Endothelial cell of umbilical vein (primary cell): Measurements from ENCODE around the gene NOTCH1. TPM values are rescaled to one million over a fixed set of nuclear protein-coding genes. Genes with fewer than 3 reads are reported as not detected.

Experiments
- BruUV-seq: library from RNA; stranded (reverse); fragments of 400-500 nt; replicated peaks from 2 replicates; lab custom pipeline; 2021; lab: Mats Ljungman, UMichigan
- CTCF ChIA-PET: fragments of 300-600, 350-600 bp; sonication (Branson Sonifier 250); formaldehyde crosslinking; loops from one replicate; lab custom pipeline; 2021; ENCODE audit warnings: antibody characterized with exemption, inconsistent platforms; lab: Charles Lee
- POLR2A ChIA-PET: fragments of 300-600, 350-600 bp; sonication (Branson Sonifier 250); formaldehyde crosslinking; loops from one replicate; lab custom pipeline; 2021; ENCODE audit warnings: antibody characterized with exemption, inconsistent platforms; lab: Charles Lee
- DNase-seq: peaks from one replicate; pipeline ENCODE4 v3.0.0-alpha.2; 2011; ENCODE audit warnings: low read depth, low spot score
- FAIRE-seq: peaks from 2 replicates; lab custom pipeline; 2011; peaks lifted over from hg19 to GRCh38; lab: Jason Lieb, UNC
- H2AFZ ChIP-seq: 2 replicates; pipeline ENCODE4 v1.6.0; 2012; ENCODE audit warnings: low read depth, low read length, control low read depth, inconsistent platforms
- H3K27ac ChIP-seq: 2 replicates; pipeline ENCODE4 v1.5.1; 2011; ENCODE audit warnings: low read depth, mild to moderate bottlenecking, control low read depth, low read length, moderate library complexity; ENCODE audit not compliant: insufficient read depth
- H3K27me3 ChIP-seq, 2 experiments: 2 replicates each; pipeline versions ENCODE4 v1.6.0 to v1.6.1; 2011; ENCODE audit warnings: low read length in 2 of 2, mixed read lengths in 1 of 2; ENCODE audit not compliant: control insufficient read depth in 2 of 2, insufficient read depth in 2 of 2
- H3K36me3 ChIP-seq, 2 experiments: 2 replicates in 1 of 2; 3 replicates in 1 of 2; pipeline ENCODE4 v1.5.1; 2011; ENCODE audit warnings: low read length in 2 of 2, mild to moderate bottlenecking in 1 of 2, moderate library complexity in 1 of 2; ENCODE audit not compliant: control insufficient read depth in 2 of 2, insufficient read depth in 2 of 2; ENCODE audit errors: extremely low read depth in 1 of 2
- H3K4me1 ChIP-seq: 3 replicates; pipeline ENCODE4 v1.5.1; 2011; ENCODE audit warnings: mild to moderate bottlenecking, low read length; ENCODE audit not compliant: control insufficient read depth, insufficient read depth; ENCODE audit errors: extremely low read depth
- H3K4me2 ChIP-seq: 2 replicates; pipeline ENCODE4 v1.6.1; 2011; ENCODE audit warnings: low read length, control low read depth, mixed read lengths; ENCODE audit not compliant: insufficient read depth
- H3K4me3 ChIP-seq, 3 experiments: fragments of 200-600 bp in 1 of 3; sonication (generic), shearing (Covaris generic) in 1 of 3; replicated peaks in 1 of 3; 2 replicates each; pipeline ENCODE4 v1.5.1; 2011 to 2016; ENCODE audit warnings: control low read depth in 3 of 3, low read length in 3 of 3, mild to moderate bottlenecking in 2 of 3, inconsistent platforms in 1 of 3, low read depth in 1 of 3, moderate library complexity in 1 of 3; ENCODE audit not compliant: insufficient read depth in 1 of 3
- H3K79me2 ChIP-seq: 2 replicates; pipeline ENCODE4 v1.6.0; 2012; ENCODE audit warnings: low read length, inconsistent platforms; ENCODE audit not compliant: control insufficient read depth, insufficient read depth
- H3K9ac ChIP-seq: replicated peaks from 2 replicates; pipeline ENCODE3; 2011; ENCODE audit warnings: low read length, control low read depth; ENCODE audit not compliant: insufficient read depth; ENCODE audit errors: extremely low read depth
- H3K9me1 ChIP-seq: replicated peaks from 3 replicates; pipeline ENCODE4 v1.6.0; 2011; ENCODE audit warnings: mild to moderate bottlenecking, low read length; ENCODE audit not compliant: control insufficient read depth, insufficient read depth; ENCODE audit errors: extremely low read depth
- H3K9me3 ChIP-seq: replicated peaks from 2 replicates; pipeline ENCODE4 v1.5.1; 2012; ENCODE audit warnings: low read length, inconsistent platforms; ENCODE audit not compliant: control insufficient read depth, insufficient read depth
- H4K20me1 ChIP-seq: replicated peaks from 2 replicates; pipeline ENCODE3; 2011; ENCODE audit warnings: mild to moderate bottlenecking, low read length; ENCODE audit not compliant: control insufficient read depth, insufficient read depth; ENCODE audit errors: extremely low read depth
- EZH2 ChIP-seq: IDR thresholded peaks from 2 replicates; pipeline ENCODE4 v1.6.1; 2012; ENCODE audit warnings: borderline replicate concordance, low read depth, mild to moderate bottlenecking, moderate library complexity, low read length, inconsistent platforms; ENCODE audit not compliant: severe bottlenecking
- FOS ChIP-seq: IDR thresholded peaks from 2 replicates; pipeline ENCODE4 v1.6.1; 2011; ENCODE audit warnings: mild to moderate bottlenecking, low read length, moderate library complexity, borderline replicate concordance; ENCODE audit not compliant: insufficient read depth
- GATA2 ChIP-seq: IDR thresholded peaks from 2 replicates; pipeline ENCODE4 v1.7.0; 2011; ENCODE audit warnings: low read depth, mild to moderate bottlenecking, moderate library complexity, mixed read lengths, low read length; ENCODE audit not compliant: insufficient read length, insufficient read depth
- JUN ChIP-seq: IDR thresholded peaks from 2 replicates; pipeline ENCODE4 v1.6.1; 2011; ENCODE audit warnings: borderline replicate concordance, low read depth; ENCODE audit not compliant: insufficient read length, insufficient read depth
- MYC ChIP-seq: IDR thresholded peaks from one replicate; pipeline ENCODE4 v1.6.1; 2011; ENCODE audit warnings: mild to moderate bottlenecking, low read depth, low read length
- POLR2A ChIP-seq: IDR thresholded peaks from 2 replicates; pipeline ENCODE4 v1.6.1; 2012; ENCODE audit warnings: low read depth, mild to moderate bottlenecking, control low read depth, low read length
- POLR2AphosphoS5 ChIP-seq: IDR thresholded peaks from 2 replicates; pipeline ENCODE4 v1.6.1; 2012; ENCODE audit warnings: low read depth, mild to moderate bottlenecking, control low read depth, low read length, moderate library complexity; ENCODE audit not compliant: insufficient read depth
- dilution Hi-C: fragments of 300-500 bp; cut with MboI; formaldehyde crosslinking; loops from one replicate; pipeline ENCODE4 v1.15.0; 2019; ENCODE audit warnings: low sequenced_read_pairs; ENCODE audit not compliant: extremely low pct_ligation_motif_present
- intact Hi-C: fragments of 100-400 bp; cut with micrococcal nuclease; formaldehyde crosslinking; loops from one replicate; pipeline ENCODE4 v1.10.0; 2022
- polyA plus RNA-seq, 4 experiments: library from polyadenylated mRNA; depleted of rRNA in 3 of 4; stranded (reverse) in 3 of 4; unstranded in 1 of 4; fragments of >200 nt; gene quantifications; 2 replicates each; pipeline versions ENCODE4 v1.2.1 to v1.2.3, GENCODE V29; 2011 to 2012; ENCODE audit warnings: missing spikeins in 1 of 4
- total RNA-seq: library from RNA; stranded (reverse); gene quantifications from 2 replicates; pipeline ENCODE4 v1.2.3, GENCODE V29; 2021
- TF ChIP-seq, protein P1 (sequence below), 2 donors: IDR thresholded peaks; 1 replicate in 1 of 2; 2 replicates in 1 of 2; pipeline ENCODE4 v1.5.1; 2011; ENCODE audit warnings: low read length in 2 of 2, mild to moderate bottlenecking in 2 of 2, moderate library complexity in 2 of 2, control low read depth in 1 of 2, inconsistent platforms in 1 of 2, low read depth in 1 of 2; ENCODE audit not compliant: insufficient read depth in 1 of 2; ENCODE audit errors: extremely low read depth in 1 of 2
- TF ChIP-seq, protein P2 (sequence below): IDR thresholded peaks from 2 replicates; pipeline ENCODE4 v1.6.1; 2011; ENCODE audit not compliant: insufficient read depth, insufficient read length

The NOTCH1 gene
- total and polyA plus RNA-seq, 2 donors (not counting 3 experiments of a cell fraction or from before 2014, with no cell fraction given), result 31.7 to 153 TPM

DNA sequence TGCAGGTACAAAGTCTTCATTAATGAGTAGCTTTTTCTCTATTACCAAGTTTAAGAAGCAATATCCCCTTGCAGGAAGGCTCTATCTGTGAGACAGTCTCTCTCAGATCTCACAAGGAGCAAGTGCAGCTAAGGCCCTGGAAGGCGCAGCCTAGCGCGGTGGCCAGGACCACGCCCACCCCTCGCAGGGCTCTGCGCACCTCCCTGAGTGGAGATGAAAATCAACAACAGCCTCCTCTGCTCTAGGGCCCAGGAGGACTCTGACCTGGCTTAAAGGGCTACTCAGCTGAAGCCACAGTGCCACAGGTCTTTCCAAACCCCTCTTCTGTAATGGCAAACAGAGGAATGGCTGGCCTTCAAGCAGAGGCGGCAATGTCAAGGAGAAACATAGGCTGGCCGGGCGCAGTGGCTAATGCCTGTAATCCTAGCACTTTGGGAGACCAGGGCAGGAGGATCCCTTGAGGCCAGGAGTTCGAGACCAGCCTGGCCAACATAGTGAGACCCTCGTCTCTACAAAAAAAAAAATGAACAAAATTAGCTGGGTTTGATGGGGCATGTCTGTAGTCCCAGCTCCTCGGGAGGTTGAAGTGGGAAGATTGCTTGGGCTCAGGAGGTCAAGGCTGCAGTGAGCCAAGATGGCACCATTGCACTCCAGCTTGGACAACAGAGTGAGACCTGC lies 74.9 kb downstream of the NOTCH1 start:
- Histone ChIP-seq H3K9ac (no peak overlapping the region), H3K4me3 (no peak overlapping the region), H3K4me2 (no peak overlapping the region), H3K27me3 (no peaks in the 10 kb centered on the region), H3K9me1 (no peaks in the 10 kb centered on the region), H3K4me1 (no peaks in the 10 kb centered on the region), H3K36me3 (peaks cover 33 to 85% of the 10 kb centered on the region in 2 experiments), H3K9me3 (no peaks in the 10 kb centered on the region), H4K20me1 (no peaks in the 10 kb centered on the region), H2AFZ (no peak overlapping the region), H3K27ac (no peak overlapping the region), H3K79me2 (peaks cover 53% of the 10 kb centered on the region)
- TF ChIP-seq POLR2AphosphoS5 (no peak), FOS (no peak), JUN (no peak), EZH2 (no peak), MYC (no peak), POLR2A (no peak), GATA2 (no peak)
- TF ChIP-seq, protein P1, sequence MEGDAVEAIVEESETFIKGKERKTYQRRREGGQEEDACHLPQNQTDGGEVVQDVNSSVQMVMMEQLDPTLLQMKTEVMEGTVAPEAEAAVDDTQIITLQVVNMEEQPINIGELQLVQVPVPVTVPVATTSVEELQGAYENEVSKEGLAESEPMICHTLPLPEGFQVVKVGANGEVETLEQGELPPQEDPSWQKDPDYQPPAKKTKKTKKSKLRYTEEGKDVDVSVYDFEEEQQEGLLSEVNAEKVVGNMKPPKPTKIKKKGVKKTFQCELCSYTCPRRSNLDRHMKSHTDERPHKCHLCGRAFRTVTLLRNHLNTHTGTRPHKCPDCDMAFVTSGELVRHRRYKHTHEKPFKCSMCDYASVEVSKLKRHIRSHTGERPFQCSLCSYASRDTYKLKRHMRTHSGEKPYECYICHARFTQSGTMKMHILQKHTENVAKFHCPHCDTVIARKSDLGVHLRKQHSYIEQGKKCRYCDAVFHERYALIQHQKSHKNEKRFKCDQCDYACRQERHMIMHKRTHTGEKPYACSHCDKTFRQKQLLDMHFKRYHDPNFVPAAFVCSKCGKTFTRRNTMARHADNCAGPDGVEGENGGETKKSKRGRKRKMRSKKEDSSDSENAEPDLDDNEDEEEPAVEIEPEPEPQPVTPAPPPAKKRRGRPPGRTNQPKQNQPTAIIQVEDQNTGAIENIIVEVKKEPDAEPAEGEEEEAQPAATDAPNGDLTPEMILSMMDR (IDR thresholded peaks at IDR 0.05; ENCODE audit: extremely low read depth in 1 of 2, insufficient read depth in 1 of 2, low read depth in 1 of 2, low read length in 2 of 2), result no peak
- TF ChIP-seq, protein P2, sequence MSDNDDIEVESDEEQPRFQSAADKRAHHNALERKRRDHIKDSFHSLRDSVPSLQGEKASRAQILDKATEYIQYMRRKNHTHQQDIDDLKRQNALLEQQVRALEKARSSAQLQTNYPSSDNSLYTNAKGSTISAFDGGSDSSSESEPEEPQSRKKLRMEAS, result no peak
- FAIRE-seq, result no peak
- intact Hi-C loops (no loop called here), dilution Hi-C loops (no loop called here)
- ChIA-PET POLR2A (no interaction called here), CTCF (no interaction called here)
- no TSS peak for BruUV-seq
- DNase-seq, result no peak
